NCI-H345 treated with DMSO at 0.1 percent for 48 hours (cell line): ENCODE results near the gene CHD6.

Experiments used
- DNase-seq: peaks from one replicate; lab custom pipeline; 2025; ENCODE audit not compliant: unreplicated experiment; lab: John Stamatoyannopoulos, UW

Gene CHD6

GRCh38 chr20:41358230-41358629, 259.9 kb downstream of the CHD6 start:
- DNase-seq, result no peak

- DNase-seq, result no peak
Observed at GRCh38 chr20:41357424-41358163, 260.6 kb downstream of the CHD6 start.

- no peak for DNase-seq
Observed at GRCh38 chr20:41356951-41357350, 261.2 kb downstream of the CHD6 start.

- no peak for DNase-seq
Observed at GRCh38 chr20:41355598-41356203, 262.5 kb downstream of the CHD6 start.

GRCh38 chr20:41355192-41355591, 263.0 kb downstream of the CHD6 start:
- DNase-seq, result no peak

GRCh38 chr20:41353530-41353929, 264.6 kb downstream of the CHD6 start:
- no peak for DNase-seq

- DNase-seq, result no peak
Observed at GRCh38 chr20:41352666-41353065, 265.5 kb downstream of the CHD6 start.

- DNase-seq, result no peak
Observed at GRCh38 chr20:41352106-41352505, 266.1 kb downstream of the CHD6 start.
